ENCODE measurements around the gene HP. TPM values are rescaled to one million over a fixed set of nuclear protein-coding genes. Genes with fewer than 3 reads are reported as not detected.

The HP gene
- total RNA-seq, 1 experiment from 2014 or later = not detected

DNA sequence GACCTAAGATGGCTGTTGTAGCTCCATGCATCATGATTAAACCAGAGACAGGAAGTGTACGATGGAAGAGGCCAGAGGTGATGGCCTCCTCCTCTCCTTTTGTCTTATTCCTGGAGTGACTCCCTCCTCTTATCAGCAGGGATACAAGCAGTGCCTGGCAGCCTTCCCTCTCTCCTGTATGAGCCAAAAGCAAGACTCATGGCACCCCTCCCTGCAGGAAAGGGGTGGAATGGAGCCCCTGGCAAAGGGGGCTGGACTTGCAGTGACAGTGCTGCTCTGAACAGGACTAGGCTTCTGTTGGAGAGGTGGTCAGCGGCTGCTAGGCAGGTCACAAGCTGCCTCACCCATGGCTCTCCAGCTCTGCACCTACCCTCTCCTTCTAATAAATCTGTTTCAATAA is 30.7 kb downstream of the HP start:
- DNase-seq (ENCODE audit: low spot score) = no peak

GRCh38 chr16:72091217-72091616 is 36.9 kb downstream of the HP start:
- DNase-seq (ENCODE audit: low spot score) = no peak

DNA sequence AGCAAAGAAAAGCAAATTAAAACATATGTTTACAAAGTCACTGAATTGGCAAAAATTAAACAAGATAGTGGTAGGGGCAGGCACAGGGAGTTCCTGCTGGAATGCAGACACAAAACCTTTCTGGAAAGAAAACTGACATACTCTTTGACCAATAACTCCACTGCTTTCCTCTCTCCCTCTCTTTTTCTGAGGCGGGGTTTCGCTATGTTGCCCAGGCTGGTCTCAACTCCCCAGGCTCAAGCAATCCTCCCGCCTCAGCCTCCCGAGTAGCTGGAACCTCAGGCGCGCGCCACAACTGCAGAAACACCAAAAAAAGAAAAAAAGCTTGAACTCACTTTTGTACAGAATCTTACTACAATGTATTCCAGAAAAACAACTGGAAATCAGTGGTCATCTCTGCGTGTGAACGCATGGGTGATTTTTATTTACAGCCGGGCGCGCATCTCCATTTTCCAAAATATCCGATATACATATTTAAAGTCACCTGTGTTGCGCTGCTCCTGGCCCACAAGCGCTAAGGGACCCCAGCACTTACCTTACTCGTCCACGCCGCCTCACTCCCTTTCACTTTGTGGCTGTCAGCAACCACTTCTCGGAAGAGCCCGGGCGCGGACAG is 38.6 kb downstream of the HP start:
- peak; percentile 75 for DNase-seq (ENCODE audit: low spot score)

DNA sequence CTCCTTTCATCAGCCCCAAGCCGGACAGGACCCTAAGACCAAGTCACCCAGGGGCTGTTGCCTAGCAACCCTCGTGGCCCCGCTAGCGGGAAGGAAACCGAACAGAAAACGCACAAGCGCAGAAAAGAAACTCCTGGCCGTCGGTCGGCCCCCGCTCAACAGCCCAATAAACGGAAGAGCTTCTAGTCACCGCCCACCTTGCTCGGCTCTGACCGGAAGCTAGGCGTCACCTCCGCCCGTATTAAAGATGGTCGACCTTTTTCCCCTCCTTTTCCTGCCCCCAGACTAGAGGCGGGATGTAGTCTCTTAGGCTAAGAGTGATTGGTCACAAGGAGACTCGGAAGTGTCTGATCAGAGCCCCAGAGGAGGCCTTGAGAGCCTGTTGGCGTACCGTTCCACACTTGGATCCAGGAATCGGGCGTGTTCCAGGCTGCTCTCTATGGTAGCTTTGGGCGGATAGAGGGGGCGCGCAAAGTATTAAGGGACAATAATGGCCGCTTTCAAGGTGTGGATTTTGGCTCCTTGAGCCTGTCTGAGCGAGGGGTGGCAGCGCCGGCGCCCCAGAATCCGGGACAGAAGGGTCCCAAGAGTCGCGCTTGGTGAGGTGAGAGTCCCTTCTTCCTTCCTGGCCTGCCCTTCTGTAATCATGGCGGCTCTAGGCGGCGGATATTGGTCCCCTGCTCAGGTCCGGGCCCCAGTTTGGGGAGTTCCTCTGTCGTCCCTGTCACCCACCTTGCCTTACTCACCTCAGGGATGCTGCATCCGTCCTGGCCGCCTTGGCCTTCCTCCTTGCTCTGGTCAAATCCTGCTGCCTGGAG is 39.4 kb downstream of the HP start, which contains the start of the genes DHX38 and TXNL4B:
Gene DHX38 (plus strand): TSS at position 400 of the 818 bp plus-strand sequence. CDS start 2,311 bp downstream, outside the sequence.
Gene TXNL4B (minus strand): TSS at position 173 of the 818 bp plus-strand sequence. CDS start 2,871 bp downstream, outside the sequence.
- DNase-seq (ENCODE audit: low spot score) = peak; percentile 100

- DNase-seq (ENCODE audit: low spot score) = no peak
These were observed 39.9 kb downstream of the HP start for GRCh38 chr16:72094266-72094610.

DNA sequence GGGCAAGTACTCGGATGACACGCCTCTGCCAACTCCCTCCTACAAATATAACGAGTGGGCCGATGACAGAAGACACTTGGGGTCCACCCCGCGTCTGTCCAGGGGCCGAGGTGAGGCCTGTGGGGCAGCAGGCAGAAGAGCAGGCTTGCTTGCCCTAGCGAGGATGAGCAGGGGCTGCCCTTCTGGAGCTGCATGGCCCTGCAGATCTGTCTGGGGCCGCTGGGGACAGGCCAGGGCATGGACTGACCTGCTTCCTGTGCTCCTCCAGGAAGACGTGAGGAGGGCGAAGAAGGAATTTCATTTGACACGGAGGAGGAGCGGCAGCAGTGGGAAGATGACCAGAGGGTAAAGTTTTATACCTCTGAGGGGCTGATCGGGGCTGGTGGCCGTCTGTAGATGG is 44.6 kb downstream of the HP start:
- DNase-seq (ENCODE audit: low spot score) = no peak

DNA sequence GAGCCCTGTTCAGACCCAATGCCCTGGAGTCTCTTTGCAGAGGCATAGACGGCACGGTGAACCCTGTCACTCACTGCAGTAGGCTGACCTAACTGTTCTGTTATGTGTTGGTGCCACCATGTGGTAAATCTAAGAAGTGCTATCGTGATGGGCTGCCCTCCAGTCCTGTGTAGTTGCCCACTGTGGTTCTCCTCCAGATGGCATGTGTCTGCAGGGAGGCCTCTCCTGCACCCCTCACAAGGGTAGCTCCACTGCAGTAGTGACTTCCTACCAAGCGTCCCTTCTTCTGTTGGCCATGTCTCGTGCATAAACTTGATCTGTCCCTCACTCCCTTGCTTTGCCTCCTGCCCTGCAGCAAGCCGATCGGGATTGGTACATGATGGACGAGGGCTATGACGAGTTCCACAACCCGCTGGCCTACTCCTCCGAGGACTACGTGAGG is 45.1 kb downstream of the HP start:
- peak; percentile 45 for DNase-seq (ENCODE audit: low spot score)

DNA sequence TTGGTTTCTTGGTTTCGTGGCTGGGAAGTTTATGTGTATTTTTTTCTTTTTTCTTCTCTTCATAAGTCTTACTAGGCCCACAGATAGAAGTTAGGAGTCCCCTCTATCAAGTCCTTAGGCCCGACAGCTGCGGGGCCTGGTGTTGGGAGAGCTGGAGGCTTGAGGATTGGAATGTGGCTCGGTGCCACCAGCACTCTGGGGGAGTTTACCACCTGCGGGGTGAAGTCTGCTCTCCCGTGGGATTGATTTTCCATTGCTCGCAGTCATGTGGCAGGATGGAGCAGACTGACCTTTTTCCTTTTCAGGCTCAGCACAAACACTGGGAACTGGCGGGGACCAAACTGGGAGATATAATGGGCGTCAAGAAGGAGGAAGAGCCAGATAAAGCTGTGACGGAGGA is 46.9 kb downstream of the HP start:
- DNase-seq (ENCODE audit: low spot score) = no peak

- no peak for DNase-seq (ENCODE audit: low spot score)
These were observed 50.6 kb downstream of the HP start for GRCh38 chr16:72104905-72105304.

GRCh38 chr16:72105978-72106377 is 51.7 kb downstream of the HP start:
- DNase-seq (ENCODE audit: low spot score) = no peak

DNA sequence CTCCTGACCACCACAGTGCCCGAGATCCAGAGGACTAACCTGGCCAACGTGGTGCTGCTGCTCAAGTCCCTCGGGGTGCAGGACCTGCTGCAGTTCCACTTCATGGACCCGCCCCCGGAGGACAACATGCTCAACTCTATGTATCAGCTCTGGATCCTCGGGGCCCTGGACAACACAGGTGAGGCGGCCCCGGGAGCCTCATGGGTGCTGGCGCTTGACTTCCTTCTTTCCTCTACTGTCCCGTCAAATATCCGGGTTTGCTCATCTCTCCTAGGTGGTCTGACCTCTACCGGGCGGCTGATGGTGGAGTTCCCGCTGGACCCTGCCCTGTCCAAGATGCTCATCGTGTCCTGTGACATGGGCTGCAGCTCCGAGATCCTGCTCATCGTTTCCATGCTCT is 53.1 kb downstream of the HP start:
- DNase-seq (ENCODE audit: low spot score) = no peak

DNA sequence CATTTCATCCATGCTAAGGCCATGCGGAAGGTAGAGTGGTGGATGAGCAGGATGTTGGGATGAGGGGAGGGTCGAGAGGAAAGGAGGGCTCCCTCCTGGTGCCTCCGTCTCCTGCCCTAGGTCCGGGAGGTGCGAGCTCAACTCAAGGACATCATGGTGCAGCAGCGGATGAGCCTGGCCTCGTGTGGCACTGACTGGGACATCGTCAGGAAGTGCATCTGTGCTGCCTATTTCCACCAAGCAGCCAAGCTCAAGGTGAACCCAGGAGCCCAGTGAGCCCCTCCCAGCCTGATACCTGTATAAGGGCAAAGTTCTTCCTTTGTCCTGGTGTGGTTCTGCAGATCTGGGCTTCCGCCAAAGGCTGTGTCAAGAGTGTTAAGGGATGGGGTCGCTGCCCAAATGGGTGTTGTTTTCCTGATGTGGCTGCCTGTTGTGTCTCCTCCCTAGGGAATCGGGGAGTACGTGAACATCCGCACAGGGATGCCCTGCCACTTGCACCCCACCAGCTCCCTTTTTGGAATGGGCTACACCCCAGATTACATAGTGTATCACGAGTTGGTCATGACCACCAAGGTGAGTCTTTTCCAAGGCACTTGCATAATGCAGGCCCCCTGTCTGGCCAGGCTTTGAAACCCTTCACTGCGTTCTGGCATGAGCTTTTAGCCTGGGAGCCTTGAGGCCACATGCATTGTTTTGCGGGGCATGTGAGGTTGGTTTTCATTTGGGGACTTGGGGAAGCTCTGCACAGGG is 54.2 kb downstream of the HP start:
- DNase-seq (ENCODE audit: low spot score) = no peak

DNA sequence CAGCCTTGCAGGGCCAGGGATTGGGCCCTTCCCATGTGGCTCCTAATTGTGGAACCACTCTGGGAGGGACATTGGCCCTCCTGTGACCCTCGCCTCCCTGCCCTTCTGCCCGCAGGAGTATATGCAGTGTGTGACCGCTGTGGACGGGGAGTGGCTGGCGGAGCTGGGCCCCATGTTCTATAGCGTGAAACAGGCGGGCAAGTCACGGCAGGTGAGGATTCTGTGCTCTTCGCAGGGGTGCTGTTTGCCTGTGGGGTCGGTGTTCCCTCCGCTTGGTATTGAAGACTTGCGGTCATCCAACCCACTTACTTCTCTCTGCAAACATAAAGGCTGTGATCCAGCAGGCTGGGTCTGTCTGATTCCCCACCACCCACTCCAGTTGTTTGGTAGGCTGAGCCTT is 55.0 kb downstream of the HP start:
- DNase-seq (ENCODE audit: low spot score) = no peak

DNA sequence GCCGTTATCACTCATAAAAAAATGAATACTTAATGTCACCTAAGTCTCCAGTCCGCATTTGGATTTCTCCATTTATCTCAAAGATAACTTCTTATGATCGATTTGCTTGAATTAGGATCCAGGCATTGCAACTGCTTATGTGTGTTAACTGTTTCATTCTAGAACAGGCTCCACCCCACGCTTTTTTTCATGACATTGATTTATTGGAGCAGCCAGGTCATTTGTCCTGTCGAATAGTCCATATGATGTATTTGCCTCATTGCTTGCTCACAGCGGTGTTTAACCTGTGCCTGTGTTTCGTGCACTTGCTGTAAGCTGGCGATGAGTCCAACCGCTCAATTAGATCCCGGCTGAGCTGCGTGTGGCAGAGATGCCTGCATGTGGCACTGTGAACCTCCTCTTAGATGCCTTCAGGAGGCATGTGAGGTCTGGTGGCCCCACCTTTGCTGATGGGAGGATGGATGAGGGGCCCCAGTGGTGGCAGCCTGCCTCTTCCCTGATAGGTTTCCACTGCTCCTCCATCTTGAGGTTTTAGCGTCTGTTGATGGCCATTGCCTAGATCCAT is 55.7 kb downstream of the HP start:
- no peak for DNase-seq (ENCODE audit: low spot score)

Other genes with a start within 250 kb of the HP start
- 49.8 and 52.8 TPM in 2 replicates for gene AP1G1, start 245.7 kb upstream of the HP start, total RNA-seq (2014; rRNA removed; shearing (Covaris generic))
- gene ATXN1L, start 208.5 kb upstream of the HP start, total RNA-seq (2014; rRNA removed; shearing (Covaris generic)) = 6.5 and 7.5 TPM in 2 replicates
- gene ZNF821, start 170.3 kb upstream of the HP start, total RNA-seq (2014; rRNA removed; shearing (Covaris generic)) = 8.1 and 23.9 TPM in 2 replicates
- gene IST1, start 159.0 kb upstream of the HP start, total RNA-seq (2014; rRNA removed; shearing (Covaris generic)) = 163 and 166 TPM in 2 replicates
- not detected in 2 replicates for gene PKD1L3, start 54.1 kb upstream of the HP start, total RNA-seq (2014; rRNA removed; shearing (Covaris generic))
- 10.2 and 12.9 TPM in 2 replicates for gene DHODH, start 45.8 kb upstream of the HP start, total RNA-seq (2014; rRNA removed; shearing (Covaris generic))
- gene HPR, start 8.7 kb downstream of the HP start, total RNA-seq (2014; rRNA removed; shearing (Covaris generic)) = 0.19 TPM in 1 of 2 replicates, not detected in the other
- gene TXNL4B, start 39.1 kb downstream of the HP start, total RNA-seq (2014; rRNA removed; shearing (Covaris generic)) = 9.2 and 12.0 TPM in 2 replicates
- 42.1 and 47.2 TPM in 2 replicates for gene DHX38, start 39.3 kb downstream of the HP start, total RNA-seq (2014; rRNA removed; shearing (Covaris generic))
- gene PMFBP1, start 117.7 kb downstream of the HP start, total RNA-seq (2014; rRNA removed; shearing (Covaris generic)) = 1.7 and 1.8 TPM in 2 replicates